DND-41 (cell line): ENCODE data around the gene CCR4.

ENCODE experiments used
- ATAC-seq: fragments of 200-7000 bp; cut with Tn5 transposase; 3 replicates; pipeline ENCODE4 v1.9.1; 2021; ENCODE audit warnings: low read depth; ENCODE audit not compliant: insufficient read depth
- DNase-seq: peaks from one replicate; pipeline ENCODE4 v3.0.0-alpha.2; 2020
- H2AFZ ChIP-seq: 2 replicates; pipeline ENCODE4 v1.6.0; 2012; ENCODE audit warnings: low read depth, low read length
- H3K27ac ChIP-seq: 2 replicates; pipeline ENCODE4 v1.5.1; 2012; ENCODE audit warnings: low read length, inconsistent platforms
- H3K27me3 ChIP-seq: fragments of 200-600 bp; sonication (generic); 2 replicates; pipeline ENCODE4 v1.6.0; 2012; ENCODE audit warnings: low read length, mild to moderate bottlenecking, inconsistent platforms; ENCODE audit not compliant: insufficient read depth, poor library complexity
- H3K36me3 ChIP-seq: 2 replicates; pipeline ENCODE4 v1.5.1; 2012; ENCODE audit warnings: low read length, inconsistent platforms; ENCODE audit not compliant: insufficient read depth
- H3K4me1 ChIP-seq: 2 replicates; pipeline ENCODE4 v1.5.1; 2012; ENCODE audit warnings: mild to moderate bottlenecking, low read length; ENCODE audit not compliant: insufficient read depth
- H3K4me2 ChIP-seq: 2 replicates; pipeline ENCODE4 v1.6.0; 2012; ENCODE audit warnings: mild to moderate bottlenecking, moderate library complexity, low read length, inconsistent platforms; ENCODE audit not compliant: insufficient read depth
- H3K4me3 ChIP-seq, 2 experiments: fragments of 200-600 bp in 1 of 2; shearing (Covaris generic) in 1 of 2; 2 replicates each; pipeline ENCODE4 v1.5.1; 2012 to 2016; ENCODE audit warnings: inconsistent platforms in 2 of 2, low read length in 2 of 2, mild to moderate bottlenecking in 2 of 2, low read depth in 1 of 2, moderate library complexity in 1 of 2
- H3K79me2 ChIP-seq: 2 replicates; pipeline ENCODE4 v1.6.0; 2012; ENCODE audit warnings: low read length, inconsistent platforms; ENCODE audit not compliant: insufficient read depth
- H3K9ac ChIP-seq: 2 replicates; pipeline ENCODE4 v1.6.0; 2012; ENCODE audit warnings: low read depth, mild to moderate bottlenecking, inconsistent platforms, low read length, moderate library complexity
- H3K9me3 ChIP-seq: 2 replicates; pipeline ENCODE4 v1.5.1; 2012; ENCODE audit warnings: low read length, moderate library complexity, mild to moderate bottlenecking, inconsistent platforms; ENCODE audit not compliant: insufficient read depth, severe bottlenecking
- H4K20me1 ChIP-seq: 2 replicates; pipeline ENCODE4 v1.6.0; 2012; ENCODE audit warnings: low read length; ENCODE audit not compliant: insufficient read depth
- CTCF ChIP-seq: IDR thresholded peaks from 2 replicates; pipeline ENCODE4 v1.5.1; 2012; ENCODE audit warnings: borderline replicate concordance, low read length, moderate library complexity, mild to moderate bottlenecking; ENCODE audit not compliant: poor library complexity, severe bottlenecking; ENCODE audit errors: extremely low read depth
- EZH2 ChIP-seq: IDR thresholded peaks from 3 replicates; pipeline ENCODE4 v1.6.1; 2012; ENCODE audit warnings: borderline replicate concordance, low read depth, mild to moderate bottlenecking, moderate library complexity, low read length, inconsistent platforms; ENCODE audit not compliant: severe bottlenecking

The CCR4 gene

GRCh38 chr3:32954506-32954905 lies 3.1 kb downstream of the CCR4 start:
- H3K4me1 ChIP-seq, result no peaks in the 10 kb centered on the region
- H3K4me3 ChIP-seq, result no peak overlapping the region
- DNase-seq (no peak), ATAC-seq (no peak)
- TF ChIP-seq EZH2, result no peak
- no peak for TF ChIP-seq CTCF
- no peaks in the 10 kb centered on the region for H4K20me1 ChIP-seq
- H3K27me3 ChIP-seq, result no peaks in the 10 kb centered on the region
- H3K4me2 ChIP-seq, result no peak overlapping the region
- H3K9me3 ChIP-seq, result no peaks in the 10 kb centered on the region
- H2AFZ ChIP-seq, result no peak overlapping the region
- H3K9ac ChIP-seq, result no peak overlapping the region
- no peak overlapping the region for H3K27ac ChIP-seq
- no peaks in the 10 kb centered on the region for H3K79me2 ChIP-seq
- H3K36me3 ChIP-seq, result no peaks in the 10 kb centered on the region

GRCh38 chr3:32956750-32957570 lies 5.5 kb downstream of the CCR4 start:
- Histone ChIP-seq H4K20me1 (no peaks in the 10 kb centered on the region), H3K79me2 (no peaks in the 10 kb centered on the region), H3K27me3 (no peaks in the 10 kb centered on the region), H3K27ac (no peak overlapping the region), H3K4me1 (no peaks in the 10 kb centered on the region), H3K4me2 (no peak overlapping the region), H3K9ac (no peak overlapping the region), H3K36me3 (no peaks in the 10 kb centered on the region), H2AFZ (no peak overlapping the region), H3K4me3 (no peak overlapping the region), H3K9me3 (no peaks in the 10 kb centered on the region)
- ATAC-seq (no peak), DNase-seq (no peak)
- no peak for TF ChIP-seq CTCF
- no peak for TF ChIP-seq EZH2

- ATAC-seq, result no peak
These were observed 7.1 kb downstream of the CCR4 start for GRCh38 chr3:32958509-32958908.

More at GRCh38 chr3:32958509-32958908, 7.1 kb downstream of the CCR4 start:
- Histone ChIP-seq H3K4me1 (no peaks in the 10 kb centered on the region), H3K4me3 (no peak overlapping the region), H3K27ac (no peak overlapping the region), H3K36me3 (no peaks in the 10 kb centered on the region), H3K4me2 (no peak overlapping the region), H2AFZ (no peak overlapping the region), H3K9ac (no peak overlapping the region), H4K20me1 (no peaks in the 10 kb centered on the region), H3K79me2 (no peaks in the 10 kb centered on the region), H3K27me3 (no peaks in the 10 kb centered on the region), H3K9me3 (no peaks in the 10 kb centered on the region)
- TF ChIP-seq CTCF (no peak), EZH2 (no peak)
- no peak for DNase-seq
